ENCODE results near the gene TF. TPM values are rescaled to one million over a fixed set of nuclear protein-coding genes. Genes with fewer than 3 reads are reported as not detected.

TF gene
- total and polyA plus RNA-seq, 10 of the 15 experiments (the other 5 are each of a cell fraction or from before 2014, with no cell fraction given) = under 0.01 to 8.9 (median 0.05) TPM; not detected in 1

- no peak for TF ChIP-seq HSF1 (IDR thresholded peaks at IDR 0.05; ENCODE audit: low read depth, low read length)
Measured at GRCh38 chr3:133815386-133815785, 69.2 kb downstream of the TF start (continued).

- TF ChIP-seq BRCA1 (IDR thresholded peaks at IDR 0.05; ENCODE audit: low read depth, low read length) = no peak
- TF ChIP-seq NRF1 (conservative IDR thresholded peaks at IDR 0.05; ENCODE audit: low read depth, low read length) = no peak
- no peak for TF ChIP-seq MTA2 (IDR thresholded peaks at IDR 0.05; ENCODE audit: low read depth)
- no peak for TF ChIP-seq NR2C1 (IDR thresholded peaks at IDR 0.05)
- TF ChIP-seq POU2F2 (IDR thresholded peaks at IDR 0.05; ENCODE audit: borderline replicate concordance, low read depth, low read length) = no peak
- FAIRE-seq = no peak
- peaks cover 17 to 35% of the 10 kb centered on the region in 2 experiments for H3K36me3 ChIP-seq (ENCODE audit: control insufficient read depth in 2 of 2, insufficient read depth in 2 of 2, low read length in 1 of 2)
- H3K27ac ChIP-seq (ENCODE audit: control insufficient read depth, insufficient read depth) = no peak overlapping the region
- in situ Hi-C loops (cut with MboI) (loop anchor here (5.0 to 10.0 kb wide), 2 partner anchors 102 to 395 kb away; no protein-coding TSS in a partner anchor), intact Hi-C loops (cut with micrococcal nuclease; ENCODE audit: unreplicated experiment) (no loop called here)
- H3K4me2 ChIP-seq (ENCODE audit: control insufficient read depth, insufficient read depth) = no peak overlapping the region
- ChIA-PET SMC1A (ENCODE audit: uncharacterized antibody, unreplicated experiment) (interaction anchor here (0.7 to 1.3 kb wide), 3 partner anchors 158 to 392 kb away, joined by 3 to 5 read pairs (median 4); no protein-coding TSS in a partner anchor), RAD21 (ENCODE audit: unreplicated experiment) (no interaction called here), CTCF (interaction anchor here (0.6 to 1.4 kb wide), 7 partner anchors 12 to 654 kb away, joined by 3 to 6 read pairs (median 3); no protein-coding TSS in a partner anchor), POLR2A (no interaction called here)
- no peak overlapping the region for H3K9ac ChIP-seq (ENCODE audit: control insufficient read depth, insufficient read depth, low read length)
- DNase-seq (ENCODE audit: low read depth, low spot score) = no peak
- no peak overlapping the region for H2AFZ ChIP-seq (ENCODE audit: control insufficient read depth, low read depth, low read length)
- 98% methylated on average over 4 of the region's 4 CpGs for WGBS (ENCODE audit: insufficient coverage, insufficient replicate concordance, low lambda C conversion rate, missing lambda C conversion rate)
- no peaks in the 10 kb centered on the region; the same call in 1 of the 2 replicates for H4K20me1 ChIP-seq (ENCODE audit: control insufficient read depth, insufficient read depth)
- ATAC-seq = no peak
- H3K4me1 ChIP-seq (ENCODE audit: control insufficient read depth, insufficient read depth, low read length) = no peaks in the 10 kb centered on the region
- H3K27me3 ChIP-seq (replicated peaks in 1 of 2; ENCODE audit: control insufficient read depth in 2 of 2, insufficient read depth in 2 of 2, low read length in 1 of 2) = no peaks in the 10 kb centered on the region
- no peak overlapping the region for H3K4me3 ChIP-seq
- no peaks in the 10 kb centered on the region for H3K79me2 ChIP-seq (ENCODE audit: control insufficient read depth, insufficient read depth, low read length)
- TSS peak; percentile 36 for BruUV-seq (replicated peaks)
- H3K9me3 ChIP-seq (replicated peaks; ENCODE audit: control insufficient read depth, insufficient read depth, low read length) = no peaks in the 10 kb centered on the region
Measured at GRCh38 chr3:133820129-133820528, 73.9 kb downstream of the TF start.

Measured in GM12878 (cell line).